H1 (cell line): ENCODE measurements around the gene CRPPA. TPM values are rescaled to one million over a fixed set of nuclear protein-coding genes. Genes with fewer than 3 reads are reported as not detected.

Source experiments
- ASH2L ChIP-seq: fragments of 200-600, 300-600 bp; sonication (generic); IDR thresholded peaks from one replicate; pipeline ENCODE4 v1.7.1; 2017; ENCODE audit warnings: low read length
- BRCA1 ChIP-seq: IDR thresholded peaks from 2 replicates; pipeline ENCODE4 v1.6.1; 2012; ENCODE audit warnings: low read depth, low read length, improper control_type of control experiment
- CTBP2 ChIP-seq: IDR thresholded peaks from 2 replicates; pipeline ENCODE4 v1.7.0; 2011; ENCODE audit warnings: borderline replicate concordance, mild to moderate bottlenecking, moderate library complexity, mixed read lengths, low read length; ENCODE audit not compliant: insufficient read depth, insufficient read length
- polyA plus RNA-seq, 7 experiments: library from polyadenylated mRNA; depleted of rRNA in 3 of 7; stranded (reverse) in 5 of 7; unstranded in 2 of 7; fragments of >200 nt in 5 of 7; fragments of 200-250 nt in 2 of 7; gene quantifications; 1 replicate in 5 of 7; 2 replicates in 1 of 7; 4 replicates in 1 of 7; pipeline versions ENCODE4 v1.2.1 to v1.2.3, GENCODE V29; 2011 to 2013; ENCODE audit warnings: missing spikeins in 2 of 7, mixed read lengths in 2 of 7
- total RNA-seq: library from RNA; stranded (reverse); fragmentation: NEBNext Ultra II Directional; extraction: Animal tissue kit (Norgen Biotek cat#: 25700); gene quantifications from 2 replicates; pipeline ENCODE4 v1.2.1, GENCODE V29; 2021
- TF ChIP-seq, protein P1 (sequence below): IDR thresholded peaks from 2 replicates; pipeline ENCODE4 v1.6.1; 2011; ENCODE audit warnings: low read length, improper control_type of control experiment

Gene CRPPA
- total and polyA plus RNA-seq, 2 of the 8 experiments (the other 6 are each of a cell fraction or from before 2014, with no cell fraction given), result 0.23 to 0.39 TPM

DNA sequence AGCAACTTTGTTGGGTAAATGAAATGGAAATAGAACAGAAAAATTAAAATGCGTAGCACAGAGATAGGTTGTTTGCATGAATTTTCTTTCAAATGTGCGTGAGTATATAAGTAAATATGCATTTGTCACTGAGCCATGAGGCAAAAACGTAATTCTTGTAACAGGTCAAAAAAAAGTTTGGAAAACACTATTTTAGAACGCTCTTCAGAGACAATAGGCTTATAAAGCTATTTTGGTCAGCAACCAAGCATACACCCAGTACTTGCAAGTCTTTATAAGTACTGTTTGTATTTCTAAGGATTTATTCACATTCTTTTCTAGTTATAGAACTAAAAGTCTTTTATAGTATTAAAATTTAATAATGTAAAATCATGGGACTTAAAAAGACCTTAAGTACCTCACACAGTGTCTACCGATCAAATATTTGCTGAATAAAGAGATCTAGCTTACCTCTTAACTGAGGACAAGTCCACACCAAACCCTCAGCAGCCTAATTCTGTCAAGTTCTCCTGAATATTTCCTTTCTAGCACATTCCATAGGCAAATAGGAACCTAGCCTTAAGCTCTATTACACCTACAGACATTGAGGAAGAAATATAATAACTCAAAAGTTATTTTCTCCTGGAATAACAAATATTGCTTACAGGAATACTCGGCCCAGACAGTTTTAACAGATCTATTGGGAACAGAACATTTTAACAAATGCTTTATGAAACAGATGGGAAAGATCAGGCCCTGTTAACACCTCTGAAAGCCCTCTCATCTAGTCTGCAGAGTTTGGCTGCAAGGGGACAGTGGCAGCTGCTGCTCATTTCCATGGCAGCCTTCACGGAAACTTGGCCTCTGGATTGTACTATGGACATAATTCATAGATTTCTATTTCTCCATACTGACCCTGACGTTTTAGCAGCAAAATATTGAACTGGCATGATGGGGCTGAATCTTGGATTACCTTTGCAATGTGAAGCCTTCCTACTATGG is 8.8 kb downstream of the CRPPA start (continued):
- TF ChIP-seq ASH2L (no peak), BRCA1 (no peak), CTBP2 (no peak)
- TF ChIP-seq, protein P1, sequence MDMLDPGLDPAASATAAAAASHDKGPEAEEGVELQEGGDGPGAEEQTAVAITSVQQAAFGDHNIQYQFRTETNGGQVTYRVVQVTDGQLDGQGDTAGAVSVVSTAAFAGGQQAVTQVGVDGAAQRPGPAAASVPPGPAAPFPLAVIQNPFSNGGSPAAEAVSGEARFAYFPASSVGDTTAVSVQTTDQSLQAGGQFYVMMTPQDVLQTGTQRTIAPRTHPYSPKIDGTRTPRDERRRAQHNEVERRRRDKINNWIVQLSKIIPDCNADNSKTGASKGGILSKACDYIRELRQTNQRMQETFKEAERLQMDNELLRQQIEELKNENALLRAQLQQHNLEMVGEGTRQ, result no peak
